DND-41 (cell line): Measurements from ENCODE around the gene TFIP11.
"Not testable (repeated sequence)": the region's sequence is repeated elsewhere in the genome, so short reads cannot be mapped to it uniquely, and the experiment has no call there.

Source experiments
- CTCF ChIP-seq: IDR thresholded peaks from 2 replicates; pipeline ENCODE4 v1.5.1; 2012; ENCODE audit warnings: borderline replicate concordance, low read length, moderate library complexity, mild to moderate bottlenecking; ENCODE audit not compliant: poor library complexity, severe bottlenecking; ENCODE audit errors: extremely low read depth
- EZH2 ChIP-seq: IDR thresholded peaks from 3 replicates; pipeline ENCODE4 v1.6.1; 2012; ENCODE audit warnings: borderline replicate concordance, low read depth, mild to moderate bottlenecking, moderate library complexity, low read length, inconsistent platforms; ENCODE audit not compliant: severe bottlenecking

- TF ChIP-seq CTCF, EZH2: not testable (repeated sequence)
Observed at GRCh38 chr22:26528518-26528917, 16.2 kb upstream of the TFIP11 start.
